HG02981 (cell line): ENCODE measurements around the gene BBIP1.

ENCODE experiments used
- ATAC-seq: cut with Tn5 transposase; IDR thresholded peaks from one replicate; pipeline ENCODE4 v1.9.1; 2021; ENCODE audit warnings: mild to moderate bottlenecking, moderate library complexity; ENCODE audit not compliant: unreplicated experiment

The BBIP1 gene

GRCh38 chr10:110863956-110864355 is 55.0 kb downstream of the BBIP1 start:
- no peak for ATAC-seq

- no peak for ATAC-seq
Measured at GRCh38 chr10:110863361-110863760, 55.6 kb downstream of the BBIP1 start.

- no peak for ATAC-seq
Measured at GRCh38 chr10:110862961-110863360, 56.0 kb downstream of the BBIP1 start.

GRCh38 chr10:110861930-110862649 is 56.9 kb downstream of the BBIP1 start:
- ATAC-seq, result no peak

- ATAC-seq, result no peak
Measured at GRCh38 chr10:110861476-110861875, 57.5 kb downstream of the BBIP1 start.

- peak; percentile 46 for ATAC-seq
Measured at GRCh38 chr10:110860576-110861241, 58.3 kb downstream of the BBIP1 start.

GRCh38 chr10:110859973-110860376 is 59.0 kb downstream of the BBIP1 start:
- ATAC-seq, result no peak

GRCh38 chr10:110859206-110859972 is 59.6 kb downstream of the BBIP1 start:
- no peak for ATAC-seq

- ATAC-seq, result no peak
Measured at GRCh38 chr10:110858297-110858934, 60.6 kb downstream of the BBIP1 start.

- ATAC-seq, result peak; percentile 45
Measured at GRCh38 chr10:110857265-110858171, 61.5 kb downstream of the BBIP1 start.

GRCh38 chr10:110853921-110854605 is 64.9 kb downstream of the BBIP1 start:
- ATAC-seq, result no peak

GRCh38 chr10:110852947-110853346 is 66.0 kb downstream of the BBIP1 start:
- ATAC-seq, result no peak

- no peak for ATAC-seq
Measured at GRCh38 chr10:110852255-110852896, 66.6 kb downstream of the BBIP1 start.

- no peak for ATAC-seq
Measured at GRCh38 chr10:110851020-110851612, 67.9 kb downstream of the BBIP1 start.

- no peak for ATAC-seq
Measured at GRCh38 chr10:110850099-110850498, 68.9 kb downstream of the BBIP1 start.
